ENCODE results near the gene PAIP2. TPM values are rescaled to one million over a fixed set of nuclear protein-coding genes. Genes with fewer than 3 reads are reported as not detected.
"Not testable (repeated sequence)": the region's sequence is repeated elsewhere in the genome, so short reads cannot be mapped to it uniquely, and the experiment has no call there.

Gene PAIP2
- total and polyA plus RNA-seq, 7 donors = 70.7 to 146 (median 98.0) TPM

- no peak for TF ChIP-seq CTCF (IDR thresholded peaks at IDR 0.05)
- TF ChIP-seq POLR2AphosphoS5 (IDR thresholded peaks at IDR 0.05) = no peak
- no peak for TF ChIP-seq EP300 (IDR thresholded peaks at IDR 0.05)
- TF ChIP-seq POLR2A (IDR thresholded peaks at IDR 0.05) = no peak
- Histone ChIP-seq H3K36me3 (no peaks in the 10 kb centered on the region), H3K27me3 (no peaks in the 10 kb centered on the region), H3K4me3 (peak overlapping the region; percentile 65 to 91 (median 84)), H3K9me3 (no peaks in the 10 kb centered on the region), H3K4me1 (peaks cover 0 to 47% (median 28%) of the 10 kb centered on the region in 4 donors), H3K27ac (peak overlapping the region; percentile 93 to 98 (median 96))
- intact Hi-C loops (cut with DNase I) = loop anchor here (5.0 kb wide), 1 partner anchor 60 kb away; the partner anchor contains the start of gene SPATA24
- WGBS, 2 donors = 0% methylated on average over 16 of the region's 16 CpGs
- DNase-seq = no peak
Observed at GRCh38 chr5:139342423-139342723, 719 bp downstream of the PAIP2 start.

- Histone ChIP-seq H3K27ac (peak overlapping the region in 1 of 4 donors; percentile 94), H3K4me3 (peak overlapping the region in 2 of 4 donors; percentile 65 to 90), H3K36me3 (no peaks in the 10 kb centered on the region), H3K27me3 (no peaks in the 10 kb centered on the region), H3K4me1 (peaks cover 0 to 52% (median 30%) of the 10 kb centered on the region in 4 donors), H3K9me3 (no peaks in the 10 kb centered on the region)
- intact Hi-C loops (cut with DNase I) = loop anchor here (5.0 kb wide), 1 partner anchor 59 kb away; the partner anchor contains the start of gene SPATA24
- DNase-seq = no peak
- 67 to 84% methylated on average over 9 of the region's 9 CpGs for WGBS, 2 donors
- TF ChIP-seq POLR2AphosphoS5 (IDR thresholded peaks at IDR 0.05) (no peak), CTCF (IDR thresholded peaks at IDR 0.05) (no peak), POLR2A (IDR thresholded peaks at IDR 0.05) (no peak), EP300 (IDR thresholded peaks at IDR 0.05) (no peak)
Observed at GRCh38 chr5:139343476-139343875, 1.8 kb downstream of the PAIP2 start.

GRCh38 chr5:139344177-139344576 is 2.5 kb downstream of the PAIP2 start:
- Histone ChIP-seq H3K27me3 (no peaks in the 10 kb centered on the region), H3K4me1 (peaks cover 0 to 53% (median 32%) of the 10 kb centered on the region in 4 donors), H3K36me3 (no peaks in the 10 kb centered on the region), H3K4me3 (no peak overlapping the region), H3K27ac (no peak overlapping the region), H3K9me3 (no peaks in the 10 kb centered on the region)
- intact Hi-C loops (cut with DNase I) = loop anchor here (5.0 kb wide), 1 partner anchor 58 kb away; the partner anchor contains the start of gene SPATA24
- no peak for DNase-seq
- no peak for TF ChIP-seq CTCF (IDR thresholded peaks at IDR 0.05)
- TF ChIP-seq EP300 (IDR thresholded peaks at IDR 0.05) = no peak
- no peak for TF ChIP-seq POLR2AphosphoS5 (IDR thresholded peaks at IDR 0.05)
- no peak for TF ChIP-seq POLR2A (IDR thresholded peaks at IDR 0.05)
- 63 to 86% methylated on average over 2 of the region's 2 CpGs for WGBS, 2 donors

- H3K27ac ChIP-seq; H3K27me3 ChIP-seq; H3K4me3 ChIP-seq; DNase-seq; intact Hi-C loops (cut with DNase I); H3K36me3 ChIP-seq; H3K9me3 ChIP-seq: not testable (repeated sequence)
- peaks cover 0 to 57% (median 36%) of the 10 kb centered on the region in 4 donors for H3K4me1 ChIP-seq
- 94 to 95% methylated on average over 8 of the region's 8 CpGs for WGBS, 2 donors
Observed at GRCh38 chr5:139345442-139345841, 3.8 kb downstream of the PAIP2 start.

- H3K4me1 ChIP-seq = peaks cover 0 to 52% (median 32%) of the 10 kb centered on the region in 4 donors
- WGBS, 2 donors = 89 to 94% methylated on average over 9 of the region's 9 CpGs
- intact Hi-C loops (cut with DNase I) = not testable (repeated sequence)
Observed at GRCh38 chr5:139347863-139348262, 6.2 kb downstream of the PAIP2 start.

GRCh38 chr5:139354186-139354585 is 12.5 kb downstream of the PAIP2 start:
- H3K4me3 ChIP-seq = no peak overlapping the region
- H3K27ac ChIP-seq = no peak overlapping the region
- H3K9me3 ChIP-seq = no peaks in the 10 kb centered on the region
- intact Hi-C loops (cut with DNase I) = no loop called here
- peaks cover 0 to 5% (median 2%) of the 10 kb centered on the region in 4 donors for H3K36me3 ChIP-seq
- no peak for TF ChIP-seq POLR2A (IDR thresholded peaks at IDR 0.05)
- no peak for TF ChIP-seq EP300 (IDR thresholded peaks at IDR 0.05)
- no peak for TF ChIP-seq POLR2AphosphoS5 (IDR thresholded peaks at IDR 0.05)
- TF ChIP-seq CTCF (IDR thresholded peaks at IDR 0.05) = no peak
- peaks cover 0 to 26% (median 8%) of the 10 kb centered on the region in 4 donors for H3K4me1 ChIP-seq
- no peaks in the 10 kb centered on the region for H3K27me3 ChIP-seq
- DNase-seq = no peak
- 95 to 97% methylated on average over 3 of the region's 3 CpGs for WGBS, 2 donors

More at GRCh38 chr5:139347863-139348262, 6.2 kb downstream of the PAIP2 start:
- not testable (repeated sequence) for H3K9me3 ChIP-seq, H3K4me3 ChIP-seq, H3K27ac ChIP-seq, H3K36me3 ChIP-seq, H3K27me3 ChIP-seq, DNase-seq

GRCh38 chr5:139355900-139356299 is 14.2 kb downstream of the PAIP2 start:
- H3K36me3 ChIP-seq; DNase-seq; intact Hi-C loops (cut with DNase I); H3K27me3 ChIP-seq; H3K9me3 ChIP-seq; H3K4me3 ChIP-seq; H3K27ac ChIP-seq: not testable (repeated sequence)
- peaks cover 0 to 14% (median 5%) of the 10 kb centered on the region in 4 donors for H3K4me1 ChIP-seq
- WGBS, 2 donors = 95 to 96% methylated on average over 8 of the region's 8 CpGs
